Calu3 (cell line): ENCODE results near the gene SH3BP4. TPM values are rescaled to one million over a fixed set of nuclear protein-coding genes. Genes with fewer than 3 reads are reported as not detected.

Source experiments
- BruUV-seq: library from RNA; stranded (reverse); fragments of 400-500 nt; replicated peaks from 2 replicates; lab custom pipeline; 2021; lab: Mats Ljungman, UMichigan
- CTCF ChIA-PET: fragments of 300-600 bp; sonication (Branson Sonifier 250); formaldehyde crosslinking; loops from one replicate; lab custom pipeline; 2022; ENCODE audit warnings: antibody characterized with exemption; lab: Charles Lee
- DNase-seq: peaks from one replicate; pipeline ENCODE4 v3.0.0; 2022
- H3K27ac Mint-ChIP-seq: one replicate; pipeline ENCODE4 v1.8.0; 2022; ENCODE audit warnings: mixed read lengths; ENCODE audit not compliant: unreplicated experiment
- H3K27me3 Mint-ChIP-seq: one replicate; pipeline ENCODE4 v1.8.0; 2022; ENCODE audit warnings: mixed read lengths; ENCODE audit not compliant: unreplicated experiment
- H3K36me3 Mint-ChIP-seq: one replicate; pipeline ENCODE4 v1.8.0; 2022; ENCODE audit warnings: mild to moderate bottlenecking, moderate library complexity, mixed read lengths; ENCODE audit not compliant: insufficient read depth, unreplicated experiment
- H3K4me1 Mint-ChIP-seq: one replicate; pipeline ENCODE4 v1.8.0; 2022; ENCODE audit warnings: mild to moderate bottlenecking, low read depth, mixed read lengths; ENCODE audit not compliant: unreplicated experiment
- H3K4me3 Mint-ChIP-seq: one replicate; pipeline ENCODE4 v1.8.0; 2022; ENCODE audit warnings: mild to moderate bottlenecking, low read depth, moderate library complexity, mixed read lengths; ENCODE audit not compliant: unreplicated experiment
- H3K9me3 Mint-ChIP-seq: one replicate; pipeline ENCODE4 v1.8.0; 2022; ENCODE audit warnings: low read depth, mixed read lengths; ENCODE audit not compliant: unreplicated experiment
- intact Hi-C: fragments of 100-400 bp; cut with micrococcal nuclease; formaldehyde crosslinking; loops from one replicate; pipeline ENCODE4 v1.10.0; 2022; ENCODE audit not compliant: unreplicated experiment
- total RNA-seq: library from RNA; stranded (reverse); gene quantifications from 2 replicates; pipeline ENCODE4 v1.2.3, GENCODE V29; 2022
- TF ChIP-seq, protein P1 (sequence below): fragments of 200-600 bp; IDR thresholded peaks from one replicate; pipeline ENCODE4 v1.8.0; 2022; ENCODE audit warnings: antibody characterized with exemption; ENCODE audit not compliant: unreplicated experiment

The SH3BP4 gene
- total RNA-seq, 1 experiment from 2014 or later: 36.9 TPM

DNA sequence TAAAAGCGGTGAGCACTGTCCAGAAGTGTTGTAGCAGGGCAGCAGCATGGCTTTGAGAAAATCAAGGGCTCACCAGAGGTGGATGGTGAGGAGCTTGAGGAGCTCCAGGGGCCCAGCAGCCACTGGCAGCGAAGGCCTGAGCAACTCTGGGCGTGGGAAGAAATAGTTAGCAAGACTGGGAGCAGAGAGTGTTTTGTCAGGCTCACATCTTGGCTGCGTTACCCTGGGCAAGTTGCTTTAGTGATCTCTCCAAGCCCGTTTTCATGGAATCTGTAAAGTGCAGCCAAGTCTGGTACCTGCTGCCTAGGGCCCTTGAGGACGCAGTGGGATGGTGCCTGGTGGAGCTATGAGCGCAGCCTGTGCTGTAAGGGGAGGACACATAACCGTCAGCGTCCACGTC lies 78.3 kb downstream of the SH3BP4 start:
- Mint-ChIP-seq H3K9me3 (no peaks in the 10 kb centered on the region), H3K4me1 (peaks cover 57% of the 10 kb centered on the region), H3K36me3 (peaks cover 13% of the 10 kb centered on the region), H3K4me3 (no peak overlapping the region), H3K27me3 (no peaks in the 10 kb centered on the region), H3K27ac (peak overlapping the region; percentile 57)
- CTCF ChIA-PET: no interaction called here
- intact Hi-C loops: no loop called here
- no peak for DNase-seq
- BruUV-seq: no TSS peak
- TF ChIP-seq, protein P1, sequence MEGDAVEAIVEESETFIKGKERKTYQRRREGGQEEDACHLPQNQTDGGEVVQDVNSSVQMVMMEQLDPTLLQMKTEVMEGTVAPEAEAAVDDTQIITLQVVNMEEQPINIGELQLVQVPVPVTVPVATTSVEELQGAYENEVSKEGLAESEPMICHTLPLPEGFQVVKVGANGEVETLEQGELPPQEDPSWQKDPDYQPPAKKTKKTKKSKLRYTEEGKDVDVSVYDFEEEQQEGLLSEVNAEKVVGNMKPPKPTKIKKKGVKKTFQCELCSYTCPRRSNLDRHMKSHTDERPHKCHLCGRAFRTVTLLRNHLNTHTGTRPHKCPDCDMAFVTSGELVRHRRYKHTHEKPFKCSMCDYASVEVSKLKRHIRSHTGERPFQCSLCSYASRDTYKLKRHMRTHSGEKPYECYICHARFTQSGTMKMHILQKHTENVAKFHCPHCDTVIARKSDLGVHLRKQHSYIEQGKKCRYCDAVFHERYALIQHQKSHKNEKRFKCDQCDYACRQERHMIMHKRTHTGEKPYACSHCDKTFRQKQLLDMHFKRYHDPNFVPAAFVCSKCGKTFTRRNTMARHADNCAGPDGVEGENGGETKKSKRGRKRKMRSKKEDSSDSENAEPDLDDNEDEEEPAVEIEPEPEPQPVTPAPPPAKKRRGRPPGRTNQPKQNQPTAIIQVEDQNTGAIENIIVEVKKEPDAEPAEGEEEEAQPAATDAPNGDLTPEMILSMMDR: no peak

DNA sequence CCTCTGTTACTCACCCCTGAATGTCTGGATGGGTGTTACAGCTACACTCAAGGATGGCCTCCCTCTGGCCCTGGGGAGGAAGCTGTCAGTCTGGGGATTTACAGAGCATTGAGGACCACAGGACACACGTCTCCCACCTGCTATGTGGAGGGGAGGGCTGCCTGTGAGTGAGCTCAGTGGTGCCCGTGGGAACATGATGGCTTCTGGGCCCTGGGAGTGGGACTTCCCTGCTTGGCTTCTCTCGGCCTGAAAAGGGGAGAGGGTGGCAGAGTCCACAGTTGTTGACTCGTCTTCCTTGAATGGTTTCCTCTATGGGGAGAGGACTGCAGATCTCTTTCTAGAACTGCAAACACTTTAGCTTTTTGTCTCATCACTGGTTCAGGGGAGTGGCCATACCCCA lies 79.1 kb downstream of the SH3BP4 start:
- intact Hi-C loops: no loop called here
- Mint-ChIP-seq H3K27me3 (no peaks in the 10 kb centered on the region), H3K4me3 (no peak overlapping the region), H3K4me1 (peaks cover 49% of the 10 kb centered on the region), H3K27ac (no peak overlapping the region), H3K9me3 (no peaks in the 10 kb centered on the region), H3K36me3 (peaks cover 17% of the 10 kb centered on the region)
- BruUV-seq: no TSS peak
- CTCF ChIA-PET: no interaction called here
- DNase-seq: no peak
- TF ChIP-seq, protein P1: no peak

DNA sequence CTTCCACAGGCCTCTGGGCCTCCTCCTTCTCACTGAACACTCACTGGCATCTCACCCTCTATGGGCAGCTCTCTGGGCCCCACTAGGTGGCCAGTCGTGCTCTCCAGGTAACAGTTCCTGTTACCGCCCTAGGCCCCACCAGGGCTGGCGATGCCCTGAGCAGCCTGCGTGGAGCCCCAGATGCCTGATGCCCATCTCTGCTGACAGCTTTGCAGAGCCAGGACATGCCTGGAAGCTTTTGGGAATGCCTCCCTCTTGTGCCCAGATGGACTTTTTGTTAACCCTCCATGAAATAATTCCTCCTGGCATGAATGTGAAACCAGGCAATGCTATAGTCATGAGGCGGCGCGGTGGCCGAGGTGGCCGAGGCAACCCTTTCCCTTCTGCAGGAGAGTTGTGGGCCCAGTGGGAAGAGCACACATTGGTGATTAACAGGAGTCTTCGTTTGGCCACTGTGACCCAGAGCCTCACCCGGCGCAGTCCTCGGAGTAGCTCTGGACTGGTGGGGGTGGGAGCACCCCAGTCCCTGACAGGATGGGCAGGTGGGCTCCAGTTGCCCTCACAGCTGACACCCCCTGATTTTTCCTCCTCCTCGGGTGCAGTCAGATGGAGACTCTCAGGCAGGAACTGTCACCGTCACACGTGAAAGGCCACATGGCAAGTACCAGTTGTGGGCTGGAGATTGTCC lies 80.0 kb downstream of the SH3BP4 start:
- H3K9me3 Mint-ChIP-seq: no peaks in the 10 kb centered on the region
- DNase-seq: no peak
- BruUV-seq: no TSS peak
- H3K36me3 Mint-ChIP-seq: peaks cover 20% of the 10 kb centered on the region
- CTCF ChIA-PET: interaction anchor here (0.8 kb wide), 1 partner anchor 23 kb away, joined by 3 read pairs; no protein-coding TSS in a partner anchor
- peaks cover 40% of the 10 kb centered on the region for H3K4me1 Mint-ChIP-seq
- no peak overlapping the region for H3K4me3 Mint-ChIP-seq
- H3K27me3 Mint-ChIP-seq: no peaks in the 10 kb centered on the region
- H3K27ac Mint-ChIP-seq: no peak overlapping the region
- intact Hi-C loops: no loop called here
- TF ChIP-seq, protein P1: no peak

DNA sequence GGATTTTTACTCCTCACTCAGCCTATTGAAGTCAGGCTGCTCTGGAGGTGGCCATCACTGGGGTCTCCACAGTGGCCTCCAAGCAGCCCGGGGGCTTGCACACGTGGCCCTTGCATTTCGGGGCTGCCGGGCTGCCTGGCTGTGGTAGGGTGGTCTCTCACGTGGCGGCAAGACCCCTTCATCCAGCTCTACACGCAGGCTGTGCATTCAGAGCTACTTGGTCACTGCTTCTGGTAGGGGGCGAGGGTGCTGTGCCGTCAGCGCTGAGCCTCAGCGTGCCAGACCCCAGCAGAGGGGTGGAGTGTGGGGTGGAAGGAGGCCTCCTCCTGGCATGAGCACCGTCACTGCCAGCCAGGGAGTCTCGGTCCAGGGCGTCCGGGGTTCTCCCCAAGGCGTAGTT lies 80.6 kb downstream of the SH3BP4 start:
- H3K36me3 Mint-ChIP-seq: peaks cover 14% of the 10 kb centered on the region
- no peak for DNase-seq
- no peak overlapping the region for H3K4me3 Mint-ChIP-seq
- no peaks in the 10 kb centered on the region for H3K9me3 Mint-ChIP-seq
- H3K27me3 Mint-ChIP-seq: no peaks in the 10 kb centered on the region
- H3K4me1 Mint-ChIP-seq: peaks cover 33% of the 10 kb centered on the region
- BruUV-seq: no TSS peak
- TF ChIP-seq, protein P1: no peak
- CTCF ChIA-PET: interaction anchor here (0.8 kb wide), 1 partner anchor 24 kb away, joined by 3 read pairs; no protein-coding TSS in a partner anchor
- no peak overlapping the region for H3K27ac Mint-ChIP-seq
- intact Hi-C loops: no loop called here
